Measurements from ENCODE around the gene NOTCH2. TPM values are rescaled to one million over a fixed set of nuclear protein-coding genes. Genes with fewer than 3 reads are reported as not detected.
A peak's percentile ranks its signal among the peaks of the same experiment; 100 is the strongest.

Gene NOTCH2
- total RNA-seq, 1 donor from 2014 or later = 75.6 TPM

- TF ChIP-seq POLR2AphosphoS5 (IDR thresholded peaks at IDR 0.05; ENCODE audit: insufficient read depth in 1 of 2, low read depth in 1 of 2) = peak; percentile 7 to 71
- TF ChIP-seq POLR2A (IDR thresholded peaks at IDR 0.05) = no peak
- TF ChIP-seq CTCF (IDR thresholded peaks at IDR 0.05) = no peak
- Histone ChIP-seq H3K27ac (peak overlapping the region; percentile 51), H3K4me3 (no peak overlapping the region), H3K4me1 (peaks cover 53% of the 10 kb centered on the region), H3K27me3 (no peaks in the 10 kb centered on the region), H3K9me3 (no peaks in the 10 kb centered on the region), H3K36me3 (no peaks in the 10 kb centered on the region)
- intact Hi-C loops (cut with DNase I) = no loop called here
- no peak for DNase-seq (ENCODE audit: extremely low spot score in 2 of 2)
Observed at GRCh38 chr1:119987112-119987511, 82.3 kb downstream of the NOTCH2 start.

- no peaks in the 10 kb centered on the region for H3K9me3 ChIP-seq
- H3K27me3 ChIP-seq = no peaks in the 10 kb centered on the region
- no peak for DNase-seq (ENCODE audit: extremely low spot score in 2 of 2)
- intact Hi-C loops (cut with DNase I) = no loop called here
- H3K4me1 ChIP-seq = peaks cover 62% of the 10 kb centered on the region
- TF ChIP-seq POLR2AphosphoS5 (IDR thresholded peaks at IDR 0.05; ENCODE audit: insufficient read depth in 1 of 2, low read depth in 1 of 2) = no peak
- no peak for TF ChIP-seq CTCF (IDR thresholded peaks at IDR 0.05)
- TF ChIP-seq POLR2A (IDR thresholded peaks at IDR 0.05) = no peak
- H3K27ac ChIP-seq = no peak overlapping the region
- no peak overlapping the region for H3K4me3 ChIP-seq
- H3K36me3 ChIP-seq = no peaks in the 10 kb centered on the region
Observed at GRCh38 chr1:119986007-119986497, 83.4 kb downstream of the NOTCH2 start.

- DNase-seq (ENCODE audit: extremely low spot score in 2 of 2) = no peak
- Histone ChIP-seq H3K36me3 (no peaks in the 10 kb centered on the region), H3K4me1 (peaks cover 66% of the 10 kb centered on the region), H3K4me3 (no peak overlapping the region), H3K27ac (no peak overlapping the region), H3K27me3 (no peaks in the 10 kb centered on the region), H3K9me3 (no peaks in the 10 kb centered on the region)
- intact Hi-C loops (cut with DNase I) = no loop called here
- TF ChIP-seq POLR2AphosphoS5 (IDR thresholded peaks at IDR 0.05; ENCODE audit: insufficient read depth in 1 of 2, low read depth in 1 of 2) (no peak), POLR2A (IDR thresholded peaks at IDR 0.05) (no peak), CTCF (IDR thresholded peaks at IDR 0.05) (no peak)
Observed at GRCh38 chr1:119984771-119985170, 84.7 kb downstream of the NOTCH2 start.

GRCh38 chr1:119981986-119982815 is 87.3 kb downstream of the NOTCH2 start:
- DNase-seq (ENCODE audit: extremely low spot score in 2 of 2) = no peak
- intact Hi-C loops (cut with DNase I) = no loop called here
- Histone ChIP-seq H3K4me1 (peaks cover 68% of the 10 kb centered on the region), H3K4me3 (no peak overlapping the region), H3K27me3 (no peaks in the 10 kb centered on the region), H3K36me3 (no peaks in the 10 kb centered on the region), H3K9me3 (no peaks in the 10 kb centered on the region), H3K27ac (no peak overlapping the region)
- TF ChIP-seq CTCF (IDR thresholded peaks at IDR 0.05) (no peak), POLR2A (IDR thresholded peaks at IDR 0.05) (no peak), POLR2AphosphoS5 (IDR thresholded peaks at IDR 0.05; ENCODE audit: insufficient read depth in 1 of 2, low read depth in 1 of 2) (peak in 1 of 2 donors; percentile 38)

GRCh38 chr1:119981496-119981895 is 88.0 kb downstream of the NOTCH2 start:
- intact Hi-C loops (cut with DNase I) = no loop called here
- H3K36me3 ChIP-seq = no peaks in the 10 kb centered on the region
- no peak for DNase-seq (ENCODE audit: extremely low spot score in 2 of 2)
- H3K9me3 ChIP-seq = no peaks in the 10 kb centered on the region
- H3K27ac ChIP-seq = no peak overlapping the region
- peaks cover 62% of the 10 kb centered on the region for H3K4me1 ChIP-seq
- H3K4me3 ChIP-seq = no peak overlapping the region
- H3K27me3 ChIP-seq = no peaks in the 10 kb centered on the region
- TF ChIP-seq POLR2AphosphoS5 (IDR thresholded peaks at IDR 0.05; ENCODE audit: insufficient read depth in 1 of 2, low read depth in 1 of 2) (no peak), POLR2A (IDR thresholded peaks at IDR 0.05) (no peak), CTCF (IDR thresholded peaks at IDR 0.05) (no peak)

Data from vagina (tissue), 2 donors.